GM21619 (cell line): ENCODE data around the gene APH1B.
A peak's percentile ranks its signal among the peaks of the same experiment; 100 is the strongest.

Experiments
- ATAC-seq: cut with Tn5 transposase; IDR thresholded peaks from one replicate; pipeline ENCODE4 v1.9.1; 2021; ENCODE audit not compliant: unreplicated experiment

APH1B gene

GRCh38 chr15:63252292-63252691 lies 25.1 kb upstream of the APH1B start:
- ATAC-seq = no peak

- no peak for ATAC-seq
These were observed 22.4 kb upstream of the APH1B start for GRCh38 chr15:63254991-63255390.

DNA sequence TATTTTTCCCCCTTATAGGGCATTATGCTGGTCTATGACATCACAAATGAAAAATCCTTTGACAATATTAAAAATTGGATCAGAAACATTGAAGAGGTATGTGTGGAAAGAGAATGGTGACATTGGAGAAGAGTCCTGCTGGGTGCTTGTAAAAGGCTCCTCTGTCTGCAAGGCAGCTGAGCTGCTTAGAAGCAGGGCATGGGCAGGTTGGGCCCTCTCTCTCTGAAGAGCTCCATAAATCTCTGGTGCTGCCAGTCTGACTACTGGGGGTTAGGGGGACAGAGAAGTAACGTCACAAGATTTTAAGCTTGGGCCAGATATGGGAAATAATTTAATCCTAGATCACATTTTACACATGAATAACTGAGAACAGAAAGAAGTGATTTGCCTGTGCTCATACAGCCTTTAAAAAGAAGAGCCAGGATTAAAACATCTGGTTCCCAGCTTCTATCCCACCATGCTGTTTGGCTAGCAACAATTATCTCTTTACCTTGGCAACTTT lies 21.9 kb upstream of the APH1B start:
- ATAC-seq = no peak

DNA sequence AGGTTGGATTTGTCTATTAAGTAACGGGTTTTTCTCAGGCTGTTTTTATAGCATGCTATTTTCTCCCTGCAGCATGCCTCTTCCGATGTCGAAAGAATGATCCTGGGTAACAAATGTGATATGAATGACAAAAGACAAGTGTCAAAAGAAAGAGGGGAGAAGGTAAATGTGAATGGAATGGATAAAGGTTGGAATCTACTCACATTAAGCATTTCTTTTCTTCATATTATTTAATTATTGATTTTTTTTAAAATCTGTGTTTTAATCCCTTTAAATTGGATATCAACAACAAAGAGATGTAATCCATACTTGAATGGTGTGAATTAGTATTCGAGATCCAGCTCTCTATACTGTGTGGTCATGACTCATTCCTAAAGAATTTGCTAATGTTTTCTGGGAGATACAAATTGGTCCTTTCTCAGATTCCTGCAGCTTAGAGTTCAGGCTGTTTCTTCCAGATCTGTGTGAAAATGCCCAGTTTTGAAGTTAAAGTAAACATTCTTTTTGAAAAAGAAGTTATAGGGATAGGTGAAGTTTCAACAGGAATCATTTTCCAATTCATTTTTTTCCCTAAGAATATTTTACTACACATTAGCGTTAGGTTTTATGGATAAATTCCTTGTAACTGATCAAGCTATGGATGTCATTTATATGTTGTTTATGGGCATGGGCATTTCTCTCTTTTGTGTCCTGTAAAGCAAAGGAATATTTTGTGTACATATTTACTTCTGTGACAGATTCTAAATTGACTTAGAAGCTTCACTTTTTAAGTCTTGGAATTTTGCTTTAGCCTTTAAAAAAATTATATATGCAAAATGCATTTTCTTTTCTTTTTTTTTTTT lies 20.8 kb upstream of the APH1B start:
- ATAC-seq = no peak

GRCh38 chr15:63258658-63259057 lies 18.7 kb upstream of the APH1B start:
- no peak for ATAC-seq

DNA sequence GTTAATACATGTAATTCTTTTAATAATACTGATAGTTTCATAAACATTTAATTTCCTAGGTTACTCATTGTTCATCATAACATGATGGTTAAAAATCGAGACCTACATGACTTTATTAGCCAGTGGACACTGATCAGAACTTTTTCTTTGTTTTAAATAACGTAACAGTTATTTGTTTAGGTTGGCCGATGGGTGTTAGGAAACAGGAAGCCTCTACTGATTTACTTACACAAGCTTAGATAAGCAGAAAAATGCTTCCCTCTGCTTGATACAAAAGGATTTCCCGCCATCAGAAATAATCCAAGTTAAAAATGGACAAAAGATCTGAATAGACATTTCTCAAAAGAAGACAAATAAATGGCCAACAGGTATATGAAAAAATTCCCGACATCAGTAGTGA lies 16.6 kb upstream of the APH1B start:
- ATAC-seq = no peak

DNA sequence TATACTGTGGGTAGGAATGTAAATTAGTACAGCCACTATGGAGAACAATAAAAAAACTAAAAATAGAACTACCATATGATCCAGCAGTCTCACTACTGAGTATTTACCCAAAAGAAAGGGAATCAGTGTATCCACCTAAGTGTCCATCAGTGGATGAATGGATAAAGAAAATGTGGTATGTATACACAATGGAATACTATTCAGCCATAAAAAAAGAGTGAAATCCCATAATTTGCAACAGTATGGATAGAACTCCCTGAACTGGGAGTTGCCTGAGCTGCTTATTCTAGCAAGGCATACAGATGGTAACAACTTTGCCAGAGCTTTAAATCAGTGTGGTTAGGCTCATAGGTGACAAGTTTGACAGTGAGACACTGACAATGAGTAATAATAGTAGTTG lies 16.1 kb upstream of the APH1B start:
- no peak for ATAC-seq

DNA sequence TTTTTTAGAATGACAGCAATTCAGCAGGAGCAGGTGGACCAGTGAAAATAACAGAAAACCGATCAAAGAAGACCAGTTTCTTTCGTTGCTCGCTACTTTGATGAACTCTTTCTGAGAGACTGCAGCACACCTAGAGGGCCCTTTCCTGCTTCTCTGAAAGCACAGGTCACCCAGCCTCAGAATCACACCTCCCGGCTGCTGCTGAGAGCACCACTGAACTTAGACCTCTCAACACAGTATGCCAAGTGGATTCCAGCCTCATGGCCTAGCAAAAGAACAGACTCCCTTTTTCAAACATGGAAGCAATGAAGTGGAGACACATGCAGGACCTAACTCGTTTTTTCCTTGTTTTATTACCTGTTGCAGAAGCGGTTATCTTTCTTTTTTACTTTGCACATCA lies 13.9 kb upstream of the APH1B start:
- ATAC-seq = no peak

DNA sequence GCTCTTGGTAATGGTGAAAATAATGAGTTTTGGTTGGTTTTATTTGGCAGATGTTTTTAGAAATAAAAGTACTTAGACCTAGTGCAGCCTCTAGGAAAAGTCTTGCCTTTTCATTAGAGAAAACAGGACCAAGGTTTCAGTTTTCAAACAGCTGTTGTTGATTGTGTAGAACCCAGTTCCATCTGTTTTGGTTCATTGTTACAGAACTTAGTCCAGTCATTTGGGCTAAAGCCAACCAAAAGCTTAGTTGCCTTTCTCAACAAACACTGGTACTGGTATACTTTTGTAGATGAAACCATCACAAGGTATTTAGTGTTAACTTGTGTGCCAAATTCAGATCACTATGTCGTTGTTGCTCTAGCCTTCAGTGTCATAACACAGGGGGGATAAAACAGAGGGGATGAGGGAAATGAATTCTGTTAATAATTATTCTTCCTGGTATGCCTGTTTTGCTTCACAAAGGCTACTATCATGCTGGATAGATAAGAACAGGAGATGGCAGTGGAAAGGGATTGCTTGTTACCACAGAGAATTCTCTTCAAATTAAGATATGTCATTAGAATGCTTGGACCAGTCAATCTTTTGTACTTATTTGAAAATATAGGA lies 12.6 kb upstream of the APH1B start:
- no peak for ATAC-seq

- ATAC-seq = no peak
These were observed 3.0 kb upstream of the APH1B start for GRCh38 chr15:63274427-63274826.

- ATAC-seq = peak; percentile 22
These were observed 915 bp upstream of the APH1B start for GRCh38 chr15:63276342-63277037.

DNA sequence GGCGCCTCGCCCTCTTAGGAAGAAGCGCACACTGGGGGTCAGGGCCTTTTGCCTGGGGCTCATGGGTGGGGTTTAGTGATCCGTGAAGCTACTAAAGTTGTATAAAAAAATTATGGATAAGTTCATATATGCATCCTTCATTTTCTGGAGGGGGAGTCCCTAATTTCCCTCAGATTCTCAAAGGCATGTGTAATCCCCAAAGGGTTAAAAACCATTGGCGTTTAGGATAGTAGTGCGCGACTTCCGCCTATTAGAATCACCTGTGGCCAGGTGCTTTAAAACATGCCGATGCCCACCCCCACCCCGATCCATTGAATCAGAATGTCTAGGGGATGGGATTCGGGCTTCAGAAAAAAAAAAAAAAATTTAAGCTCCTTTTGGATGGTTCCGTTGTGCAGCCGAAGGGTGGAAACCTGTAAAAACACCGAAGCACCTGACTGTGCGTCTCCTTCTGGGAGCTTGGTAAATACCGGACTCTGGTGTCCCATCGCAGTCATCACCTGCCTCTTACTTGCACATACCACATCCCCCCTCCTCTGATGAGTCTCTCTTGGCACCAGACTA lies 570 bp downstream of the APH1B start:
- no peak for ATAC-seq

GRCh38 chr15:63283126-63283525 lies 5.7 kb downstream of the APH1B start:
- ATAC-seq = no peak

DNA sequence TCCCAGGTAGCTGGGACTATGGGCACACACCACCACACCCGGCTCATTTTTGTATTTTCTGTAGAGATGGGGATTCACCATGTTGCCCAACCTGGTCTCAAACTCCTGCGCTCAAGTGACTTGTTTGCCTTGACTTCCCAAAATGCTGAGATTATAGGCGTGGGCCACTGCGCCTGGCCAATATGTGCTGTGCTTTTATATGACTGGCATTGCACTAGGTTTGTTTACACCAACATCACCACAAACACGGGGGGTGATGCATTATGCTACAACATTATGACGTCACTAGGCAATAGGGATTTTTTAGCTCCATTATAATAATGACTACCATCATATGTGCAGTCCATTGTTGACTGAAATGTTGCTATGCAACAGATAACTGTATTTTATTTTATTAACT lies 6.9 kb downstream of the APH1B start:
- no peak for ATAC-seq

- no peak for ATAC-seq
These were observed 9.7 kb downstream of the APH1B start for GRCh38 chr15:63287109-63287508.

DNA sequence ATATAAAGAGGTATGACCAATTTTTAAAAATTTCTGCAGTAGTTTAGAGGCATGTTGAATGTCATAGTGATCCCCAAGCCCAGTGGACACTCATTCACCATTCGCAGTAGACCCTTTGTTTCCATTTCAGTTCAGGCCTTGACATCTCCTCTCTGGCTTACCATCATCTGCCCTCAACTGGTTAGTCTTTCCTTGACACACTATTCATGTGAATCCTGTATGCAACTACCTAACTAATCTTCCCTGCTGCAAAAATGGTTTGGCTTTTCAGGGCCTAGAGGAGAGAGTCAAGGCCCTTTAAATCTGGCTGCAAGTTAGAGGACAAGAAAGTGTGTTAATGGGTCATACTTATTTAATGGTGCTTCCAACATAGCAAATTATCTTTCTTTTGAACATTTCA lies 10.9 kb downstream of the APH1B start:
- no peak for ATAC-seq

- ATAC-seq = no peak
These were observed 11.5 kb downstream of the APH1B start for GRCh38 chr15:63288778-63289378.

DNA sequence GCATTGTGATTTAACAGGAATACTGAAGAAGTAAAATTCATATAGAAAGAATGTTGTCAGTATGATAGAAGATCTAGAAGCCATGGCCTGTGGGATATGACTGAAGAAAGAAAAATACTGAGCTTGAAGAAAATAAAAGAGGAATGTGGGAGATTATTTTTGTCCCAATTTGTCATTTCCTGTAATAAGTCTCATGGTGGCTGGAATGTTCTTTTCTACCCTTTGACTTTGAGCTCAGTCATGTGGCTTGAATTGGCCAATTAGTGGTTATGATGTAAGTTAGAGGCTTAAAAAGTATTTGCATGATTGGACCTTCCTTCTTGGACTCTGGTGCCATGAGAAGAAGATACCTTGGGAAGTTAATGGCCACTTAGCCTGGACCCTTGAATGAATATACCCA lies 14.1 kb downstream of the APH1B start:
- ATAC-seq = no peak

DNA sequence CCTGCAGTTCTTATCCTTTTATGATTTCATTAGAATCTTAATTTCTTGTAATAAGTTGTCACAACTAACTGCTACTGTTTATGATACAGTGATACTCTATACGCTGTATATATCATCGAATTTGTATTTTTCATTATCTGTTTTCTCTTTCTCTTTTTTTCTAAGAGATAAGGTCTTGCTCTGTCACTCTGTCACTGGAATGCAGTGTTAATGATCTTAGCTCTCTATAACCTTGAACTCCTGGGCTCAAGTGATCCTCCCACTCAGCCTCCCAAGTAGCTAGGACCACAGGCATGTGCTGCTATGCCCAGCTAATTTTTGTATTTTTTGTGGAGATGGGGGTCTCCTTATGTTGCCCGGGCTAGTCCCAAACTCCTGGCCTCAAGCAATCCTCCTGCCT lies 14.8 kb downstream of the APH1B start:
- no peak for ATAC-seq

- ATAC-seq = no peak
These were observed 15.4 kb downstream of the APH1B start for GRCh38 chr15:63292771-63293170.

GRCh38 chr15:63294359-63294758 lies 17.0 kb downstream of the APH1B start:
- ATAC-seq = no peak
